Stimulated activated CD8-positive, alpha-beta memory T cell treated with anti-CD3 and anti-CD28 coated beads, Interleukin-4, amount 100 ng/mL, for 24 hours (primary cell): Measurements from ENCODE around the gene SIM2.

Experiments
- DNase-seq: peaks from one replicate; pipeline ENCODE4 v3.0.0-alpha.2; 2020; ENCODE audit warnings: low read depth

SIM2 gene

DNA sequence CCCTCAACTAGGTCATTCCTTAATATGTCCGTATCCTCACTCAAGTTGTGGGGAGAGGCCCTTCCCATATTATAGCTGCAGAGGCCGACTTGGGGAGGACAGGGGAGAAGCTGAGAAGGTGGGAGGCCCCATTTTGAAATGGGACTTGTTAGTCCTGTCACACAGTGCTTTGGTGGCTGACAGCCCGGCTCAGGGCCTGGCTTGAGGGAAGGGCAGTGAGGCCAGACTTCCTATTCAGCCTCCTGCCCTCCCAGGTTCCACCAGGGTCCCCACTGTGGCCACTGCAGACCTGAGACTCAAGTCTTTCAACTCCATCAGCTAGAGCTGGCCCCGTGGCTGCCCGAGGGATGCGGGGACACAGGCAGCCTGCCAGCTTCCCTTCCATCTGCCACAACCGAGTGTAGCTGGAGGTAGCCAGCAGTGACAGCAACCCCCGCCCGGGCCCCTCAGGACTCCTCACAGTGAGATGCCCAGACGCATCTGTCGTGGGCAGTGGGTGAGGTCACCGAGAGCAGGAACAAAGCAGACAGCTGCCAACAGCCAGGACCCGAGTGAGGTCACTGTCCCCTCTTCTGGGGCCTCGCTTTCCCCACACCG is 36.9 kb downstream of the SIM2 start:
- DNase-seq, result no peak

GRCh38 chr21:36738489-36739126 is 39.7 kb downstream of the SIM2 start:
- DNase-seq, result no peak

- no peak for DNase-seq
Observed at GRCh38 chr21:36741506-36741905, 42.6 kb downstream of the SIM2 start.

DNA sequence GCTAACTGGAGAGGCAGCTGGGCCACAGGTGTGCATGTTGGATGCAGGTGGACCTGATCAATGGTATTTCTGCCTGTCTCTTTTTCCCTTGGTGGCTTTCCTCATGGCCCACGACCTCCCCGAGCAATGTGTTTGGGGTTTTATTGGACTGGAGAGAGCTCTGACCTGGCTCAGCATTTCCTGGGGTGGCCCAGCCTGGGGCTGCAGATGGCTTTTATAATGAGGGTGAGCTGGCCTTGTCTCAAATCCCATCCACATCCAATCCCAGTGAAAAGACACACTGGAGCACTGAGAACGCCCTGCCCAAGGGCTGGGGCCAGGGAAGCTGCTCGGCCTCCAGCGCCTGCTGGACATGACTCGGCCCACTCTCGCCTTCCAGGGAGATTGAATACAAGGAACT is 44.1 kb downstream of the SIM2 start:
- DNase-seq, result no peak

DNA sequence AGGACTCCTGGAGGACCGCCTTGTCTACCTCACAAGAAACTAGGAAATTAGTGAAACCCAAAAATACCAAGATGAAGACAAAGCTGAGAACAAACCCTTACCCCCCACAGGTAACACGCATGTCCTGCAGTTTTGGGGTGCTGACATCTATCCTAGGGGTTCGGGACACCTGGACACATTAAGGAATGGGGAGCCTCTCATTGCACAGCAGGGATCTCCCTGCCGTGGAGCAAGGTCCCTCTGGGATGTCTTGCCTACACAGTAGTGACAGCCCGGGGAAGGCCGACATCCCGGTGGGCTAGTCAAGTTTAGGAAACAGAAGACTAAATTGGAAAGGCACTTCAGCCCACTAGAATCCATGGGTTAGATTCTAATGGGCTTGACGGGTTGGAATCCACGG is 44.5 kb downstream of the SIM2 start:
- no peak for DNase-seq

DNA sequence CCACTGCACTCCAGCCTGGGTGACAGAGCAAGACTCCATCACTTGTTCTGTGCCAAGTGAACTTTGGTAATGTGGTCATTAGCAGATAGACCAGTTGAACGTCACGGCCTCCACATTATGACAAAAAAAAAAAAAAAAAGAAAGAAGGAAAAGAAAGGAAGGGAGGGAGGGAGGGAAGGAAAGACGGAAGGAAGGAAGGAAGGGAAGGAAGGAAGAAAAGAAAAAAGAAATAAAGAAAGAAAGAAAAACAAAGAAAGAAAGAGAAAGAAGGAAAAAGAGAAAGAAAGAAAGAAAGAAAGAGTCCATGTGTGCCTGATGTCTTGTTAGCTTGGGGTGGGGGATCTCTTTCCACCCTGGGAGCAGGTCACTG is 45.3 kb downstream of the SIM2 start:
- no peak for DNase-seq

DNA sequence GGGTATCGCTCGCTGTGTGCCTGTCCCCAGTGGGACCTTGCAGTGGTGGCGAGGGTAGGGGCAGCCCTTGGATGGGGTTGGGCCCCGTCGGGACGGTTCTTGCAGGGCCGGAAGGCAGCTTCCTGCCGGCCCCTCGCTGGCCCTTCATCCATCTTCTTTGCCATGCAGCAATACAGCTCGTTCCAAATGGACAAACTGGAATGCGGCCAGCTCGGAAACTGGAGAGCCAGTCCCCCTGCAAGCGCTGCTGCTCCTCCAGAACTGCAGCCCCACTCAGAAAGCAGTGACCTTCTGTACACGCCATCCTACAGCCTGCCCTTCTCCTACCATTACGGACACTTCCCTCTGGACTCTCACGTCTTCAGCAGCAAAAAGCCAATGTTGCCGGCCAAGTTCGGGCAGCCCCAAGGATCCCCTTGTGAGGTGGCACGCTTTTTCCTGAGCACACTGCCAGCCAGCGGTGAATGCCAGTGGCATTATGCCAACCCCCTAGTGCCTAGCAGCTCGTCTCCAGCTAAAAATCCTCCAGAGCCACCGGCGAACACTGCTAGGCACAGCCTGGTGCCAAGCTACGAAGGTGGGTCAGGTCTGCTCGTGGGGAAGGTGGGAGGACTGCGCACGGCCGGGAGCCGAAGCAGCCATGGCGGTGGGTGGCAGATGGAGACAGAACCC is 45.8 kb downstream of the SIM2 start:
- DNase-seq, result no peak

DNA sequence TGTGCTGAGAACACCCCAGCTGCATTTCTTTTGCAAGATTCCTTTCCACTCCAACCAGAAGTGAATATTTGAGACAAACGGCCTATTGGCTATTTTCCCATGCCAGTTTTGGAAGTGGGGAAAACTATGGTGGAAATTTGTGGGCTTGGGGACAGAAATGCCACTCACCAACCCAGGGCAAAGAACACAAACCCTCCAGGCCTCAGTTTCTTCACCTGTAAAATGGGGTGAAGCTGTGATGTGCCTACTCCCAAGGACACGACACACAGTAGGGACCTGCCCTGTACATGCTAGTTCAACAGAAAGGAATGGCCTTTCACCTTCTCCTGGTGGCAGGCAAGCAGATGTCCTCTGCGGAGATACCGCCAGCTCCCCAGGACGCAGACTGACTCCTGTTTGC is 46.5 kb downstream of the SIM2 start:
- no peak for DNase-seq

GRCh38 chr21:36747041-36747814 is 48.3 kb downstream of the SIM2 start:
- no peak for DNase-seq

DNA sequence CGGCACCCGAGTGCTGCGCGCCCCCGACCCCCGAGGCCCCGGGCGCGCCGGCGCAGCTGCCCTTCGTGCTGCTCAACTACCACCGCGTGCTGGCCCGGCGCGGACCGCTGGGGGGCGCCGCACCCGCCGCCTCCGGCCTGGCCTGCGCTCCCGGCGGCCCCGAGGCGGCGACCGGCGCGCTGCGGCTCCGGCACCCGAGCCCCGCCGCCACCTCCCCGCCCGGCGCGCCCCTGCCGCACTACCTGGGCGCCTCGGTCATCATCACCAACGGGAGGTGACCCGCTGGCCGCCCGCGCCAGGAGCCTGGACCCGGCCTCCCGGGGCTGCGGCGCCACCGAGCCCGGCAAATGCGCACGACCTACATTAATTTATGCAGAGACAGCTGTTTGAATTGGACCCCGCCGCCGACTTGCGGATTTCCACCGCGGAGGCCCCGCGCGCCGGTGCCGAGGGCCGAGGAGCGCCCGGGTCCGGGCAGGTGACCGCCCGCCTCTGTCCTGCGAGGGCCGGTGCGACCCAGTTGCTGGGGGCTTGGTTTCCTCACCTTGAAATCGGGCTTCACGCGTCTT is 49.0 kb downstream of the SIM2 start:
- DNase-seq, result peak; percentile 12

- DNase-seq, result no peak
Observed at GRCh38 chr21:36749935-36750575, 51.1 kb downstream of the SIM2 start.

DNA sequence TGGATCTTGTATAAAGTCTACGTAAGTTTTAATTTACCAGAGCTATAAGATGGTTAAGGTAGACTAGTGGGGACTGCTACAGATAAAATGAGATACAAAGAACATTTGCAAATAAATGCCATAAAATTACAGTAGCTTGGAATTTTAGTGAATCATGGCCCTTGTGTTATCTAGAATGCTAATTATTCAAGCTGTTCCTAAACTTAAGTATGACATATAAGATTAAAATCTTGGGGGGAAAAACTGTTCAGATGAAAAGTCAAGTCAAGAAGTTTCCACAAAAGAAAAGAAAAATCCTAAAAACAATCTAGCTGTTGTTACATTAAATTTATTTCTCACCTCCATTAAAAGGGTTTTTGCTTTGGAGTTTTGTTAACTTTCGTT is 51.7 kb downstream of the SIM2 start:
- no peak for DNase-seq

DNA sequence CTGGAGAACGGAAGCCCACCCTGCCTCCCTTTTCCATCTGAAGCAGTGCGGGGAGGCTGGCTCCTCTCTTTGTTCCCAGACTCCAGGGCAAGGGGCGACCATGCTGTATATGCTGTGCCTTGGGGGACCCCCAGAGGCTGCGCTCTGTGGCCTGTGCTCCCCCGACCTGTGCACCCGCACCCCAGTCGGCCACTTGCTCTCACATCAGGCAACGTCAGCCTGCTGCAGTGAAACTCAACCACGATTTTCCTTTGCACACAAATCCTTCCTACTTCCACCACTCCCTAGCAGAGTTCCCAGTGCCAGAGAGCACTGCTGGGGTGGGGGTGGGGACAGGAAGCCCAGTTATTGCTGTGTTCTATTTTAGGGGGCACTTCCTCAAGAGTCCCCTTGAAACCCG is 52.5 kb downstream of the SIM2 start:
- DNase-seq, result no peak

GRCh38 chr21:36753556-36753955 is 54.6 kb downstream of the SIM2 start:
- DNase-seq, result no peak

- no peak for DNase-seq
Observed at GRCh38 chr21:36754241-36754898, 55.5 kb downstream of the SIM2 start.

GRCh38 chr21:36756527-36756926 is 57.6 kb downstream of the SIM2 start:
- DNase-seq, result no peak

GRCh38 chr21:36757196-36757595 is 58.3 kb downstream of the SIM2 start:
- no peak for DNase-seq

GRCh38 chr21:36759348-36760083 is 60.6 kb downstream of the SIM2 start:
- DNase-seq, result no peak

DNA sequence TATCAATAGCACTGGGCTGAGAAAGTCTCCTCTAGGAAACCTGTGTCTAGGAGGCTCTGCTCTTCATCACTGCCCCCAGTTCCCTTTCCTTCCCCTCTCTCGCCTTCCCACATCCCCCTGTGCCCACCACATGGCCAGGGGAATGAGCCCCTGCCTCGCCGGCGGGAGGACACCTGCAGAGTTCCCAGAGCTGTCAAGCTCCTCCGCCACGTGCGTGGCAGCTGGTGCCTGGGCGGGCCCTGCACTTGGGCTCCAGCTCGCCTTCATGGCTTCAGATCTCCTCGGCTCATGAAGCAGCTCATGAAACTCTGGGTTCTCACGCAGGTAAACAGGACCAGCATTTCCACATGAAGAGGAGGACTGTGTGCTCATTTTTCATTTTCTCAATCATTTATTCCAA is 62.8 kb downstream of the SIM2 start:
- no peak for DNase-seq

- no peak for DNase-seq
Observed at GRCh38 chr21:36762642-36763041, 63.7 kb downstream of the SIM2 start.

DNA sequence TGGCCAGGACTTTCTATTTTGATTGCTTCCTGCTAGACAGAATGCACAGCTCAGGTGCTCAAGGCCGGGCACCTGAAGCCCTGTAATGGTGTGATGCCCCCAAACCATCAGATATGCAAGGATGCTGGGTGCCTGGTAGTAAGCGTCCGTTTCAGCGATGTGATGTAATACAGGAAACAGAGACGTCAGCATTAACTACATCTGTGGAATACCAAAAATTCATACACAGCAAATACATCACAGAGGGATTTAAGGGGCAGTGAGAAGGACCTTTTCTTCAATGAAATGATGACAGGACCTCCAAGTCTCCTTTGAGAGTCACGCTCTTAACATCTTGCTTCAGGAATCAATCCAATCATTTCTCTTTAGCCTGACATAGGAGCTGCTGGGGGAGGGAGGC is 64.4 kb downstream of the SIM2 start:
- DNase-seq, result no peak
